ENCODE measurements around the gene MREG.
"Not testable (repeated sequence)": the region's sequence is repeated elsewhere in the genome, so short reads cannot be mapped to it uniquely, and the experiment has no call there.

Gene MREG

DNA sequence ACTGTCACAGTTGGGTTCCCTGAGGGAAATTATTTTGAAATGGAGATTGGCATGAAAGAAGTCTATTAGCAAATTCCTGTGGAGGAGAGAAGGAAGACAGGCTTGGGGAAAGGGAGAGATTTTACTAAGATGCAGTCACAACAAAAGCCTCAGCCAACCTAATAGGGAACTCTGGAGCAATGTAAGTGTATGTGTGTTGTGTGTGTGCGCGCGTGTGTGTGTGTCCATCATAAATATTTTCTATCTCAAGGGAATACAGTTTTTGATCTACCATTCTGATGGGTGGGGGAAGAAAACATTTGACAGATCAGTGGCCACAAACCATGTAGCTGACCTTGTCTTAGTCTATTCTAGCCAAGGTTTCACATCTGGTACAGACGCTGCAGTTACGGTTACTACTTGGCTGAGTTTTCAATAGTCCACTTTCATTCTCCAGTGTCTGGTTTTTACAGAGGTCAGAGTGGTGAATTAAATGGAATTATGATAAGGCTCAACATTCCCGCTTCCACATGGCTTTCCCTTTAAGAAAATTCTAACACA is 72.6 kb downstream of the MREG start:
- TF ChIP-seq, protein P1, sequence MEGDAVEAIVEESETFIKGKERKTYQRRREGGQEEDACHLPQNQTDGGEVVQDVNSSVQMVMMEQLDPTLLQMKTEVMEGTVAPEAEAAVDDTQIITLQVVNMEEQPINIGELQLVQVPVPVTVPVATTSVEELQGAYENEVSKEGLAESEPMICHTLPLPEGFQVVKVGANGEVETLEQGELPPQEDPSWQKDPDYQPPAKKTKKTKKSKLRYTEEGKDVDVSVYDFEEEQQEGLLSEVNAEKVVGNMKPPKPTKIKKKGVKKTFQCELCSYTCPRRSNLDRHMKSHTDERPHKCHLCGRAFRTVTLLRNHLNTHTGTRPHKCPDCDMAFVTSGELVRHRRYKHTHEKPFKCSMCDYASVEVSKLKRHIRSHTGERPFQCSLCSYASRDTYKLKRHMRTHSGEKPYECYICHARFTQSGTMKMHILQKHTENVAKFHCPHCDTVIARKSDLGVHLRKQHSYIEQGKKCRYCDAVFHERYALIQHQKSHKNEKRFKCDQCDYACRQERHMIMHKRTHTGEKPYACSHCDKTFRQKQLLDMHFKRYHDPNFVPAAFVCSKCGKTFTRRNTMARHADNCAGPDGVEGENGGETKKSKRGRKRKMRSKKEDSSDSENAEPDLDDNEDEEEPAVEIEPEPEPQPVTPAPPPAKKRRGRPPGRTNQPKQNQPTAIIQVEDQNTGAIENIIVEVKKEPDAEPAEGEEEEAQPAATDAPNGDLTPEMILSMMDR (conservative IDR thresholded peaks at IDR 0.05) = no peak
- no peak overlapping the region for H3K27ac ChIP-seq

DNA sequence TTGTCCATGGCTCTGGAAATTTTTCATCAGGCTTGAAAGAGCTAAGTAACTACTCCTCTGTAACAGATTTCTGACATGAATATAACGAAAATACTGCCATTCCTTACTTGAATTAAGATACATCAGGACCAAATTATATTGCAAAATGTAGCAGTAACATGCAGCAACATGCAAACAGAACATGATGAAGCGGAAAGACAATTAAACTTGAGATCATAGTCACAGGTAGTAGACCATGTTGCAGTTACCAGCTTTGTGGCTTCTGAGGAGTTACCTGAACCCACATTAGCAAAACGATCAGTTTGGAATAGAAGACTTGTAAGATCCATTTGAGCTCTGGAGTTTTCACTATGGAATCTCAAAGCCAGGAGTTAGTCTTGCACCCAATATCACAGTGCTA is 76.2 kb downstream of the MREG start:
- no peak overlapping the region for H3K27ac ChIP-seq
- TF ChIP-seq, protein P1 (conservative IDR thresholded peaks at IDR 0.05) = no peak

DNA sequence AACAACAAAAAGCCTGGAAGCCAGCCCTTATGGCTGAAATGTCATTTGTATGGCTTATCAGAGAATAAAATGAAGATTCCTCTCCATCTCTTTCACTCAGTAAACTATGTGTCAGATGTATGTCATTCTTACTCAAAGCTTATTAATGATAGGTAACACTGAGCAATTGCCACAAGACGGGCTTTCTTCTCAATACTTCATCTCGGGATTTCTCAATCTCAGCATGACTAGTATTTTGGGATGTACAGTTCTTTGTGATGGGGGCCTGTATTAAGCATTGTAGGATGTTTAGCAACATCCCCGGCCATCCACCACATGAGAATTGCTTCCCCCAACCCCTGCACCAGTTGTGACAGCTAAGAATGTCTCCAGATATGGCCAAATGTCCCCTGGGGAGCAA is 80.2 kb downstream of the MREG start:
- no peak overlapping the region for H3K27ac ChIP-seq
- TF ChIP-seq, protein P1 (conservative IDR thresholded peaks at IDR 0.05) = no peak

DNA sequence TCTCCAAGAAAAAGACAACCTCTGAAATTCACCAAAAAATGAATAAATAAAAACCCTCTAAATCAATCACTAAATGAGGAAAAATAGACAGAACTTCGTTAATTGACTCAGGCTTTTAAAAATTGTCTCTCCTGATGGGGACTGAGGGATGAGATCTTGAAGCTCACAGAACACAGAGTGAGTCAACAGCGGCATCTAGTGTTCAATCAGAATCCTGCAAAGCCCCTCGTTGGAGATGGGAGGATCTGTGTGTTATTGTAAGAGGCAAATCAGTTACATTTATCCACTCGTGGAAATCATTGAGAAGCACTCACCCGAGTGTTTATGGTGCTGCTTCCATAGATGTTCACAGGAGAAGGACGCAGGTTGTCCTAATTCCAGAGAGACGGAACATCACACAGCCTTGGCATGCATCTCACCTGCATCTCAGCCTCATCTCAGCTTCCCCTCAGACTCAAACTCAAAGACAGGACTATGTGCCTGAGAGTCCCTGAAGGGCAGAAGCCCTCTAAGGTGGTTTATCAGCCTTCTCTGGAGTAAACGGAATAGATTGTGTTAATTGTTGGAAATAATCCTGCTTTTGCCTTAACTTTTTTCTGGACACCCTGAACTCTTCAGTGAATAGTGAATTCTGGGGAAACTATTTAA is 82.0 kb downstream of the MREG start:
- H3K27ac ChIP-seq = no peak overlapping the region
- TF ChIP-seq, protein P1 (conservative IDR thresholded peaks at IDR 0.05) = peak; percentile 97

DNA sequence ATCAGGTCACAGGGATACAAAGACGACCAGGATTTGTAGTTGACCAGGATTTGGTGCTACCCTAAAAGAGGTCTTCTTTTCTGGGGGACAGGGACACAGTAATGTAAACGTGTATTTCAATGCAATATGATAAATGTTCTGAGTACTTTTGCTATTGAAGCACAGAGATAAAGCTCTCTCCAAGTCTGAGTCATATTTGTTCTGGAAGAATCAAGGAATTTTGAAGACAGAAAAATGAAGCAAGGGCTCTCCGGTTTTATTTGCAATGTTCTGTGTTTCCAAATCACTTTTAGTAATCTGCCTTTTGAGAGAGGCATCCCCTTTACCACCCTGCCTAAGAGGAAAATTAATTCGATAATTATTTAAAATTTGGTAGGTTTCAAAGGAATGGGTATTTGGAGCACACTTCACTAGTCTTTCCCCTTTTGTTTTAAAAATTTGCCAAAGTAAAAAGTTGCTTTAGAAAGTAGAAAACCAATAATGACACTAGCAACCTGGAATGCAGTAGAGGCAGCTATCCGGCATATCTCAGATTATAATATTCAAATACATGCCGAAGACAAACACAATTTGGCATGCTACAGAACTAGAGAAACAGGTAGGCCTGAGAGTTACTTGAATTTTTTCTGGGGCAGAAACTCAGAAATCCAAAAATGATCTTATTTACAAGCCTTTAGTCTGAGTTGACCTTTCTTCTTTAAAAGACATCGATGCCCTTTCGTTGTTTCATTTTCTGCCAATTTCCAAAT is 82.7 kb downstream of the MREG start:
- no peak overlapping the region for H3K27ac ChIP-seq
- TF ChIP-seq, protein P1 (conservative IDR thresholded peaks at IDR 0.05) = no peak

DNA sequence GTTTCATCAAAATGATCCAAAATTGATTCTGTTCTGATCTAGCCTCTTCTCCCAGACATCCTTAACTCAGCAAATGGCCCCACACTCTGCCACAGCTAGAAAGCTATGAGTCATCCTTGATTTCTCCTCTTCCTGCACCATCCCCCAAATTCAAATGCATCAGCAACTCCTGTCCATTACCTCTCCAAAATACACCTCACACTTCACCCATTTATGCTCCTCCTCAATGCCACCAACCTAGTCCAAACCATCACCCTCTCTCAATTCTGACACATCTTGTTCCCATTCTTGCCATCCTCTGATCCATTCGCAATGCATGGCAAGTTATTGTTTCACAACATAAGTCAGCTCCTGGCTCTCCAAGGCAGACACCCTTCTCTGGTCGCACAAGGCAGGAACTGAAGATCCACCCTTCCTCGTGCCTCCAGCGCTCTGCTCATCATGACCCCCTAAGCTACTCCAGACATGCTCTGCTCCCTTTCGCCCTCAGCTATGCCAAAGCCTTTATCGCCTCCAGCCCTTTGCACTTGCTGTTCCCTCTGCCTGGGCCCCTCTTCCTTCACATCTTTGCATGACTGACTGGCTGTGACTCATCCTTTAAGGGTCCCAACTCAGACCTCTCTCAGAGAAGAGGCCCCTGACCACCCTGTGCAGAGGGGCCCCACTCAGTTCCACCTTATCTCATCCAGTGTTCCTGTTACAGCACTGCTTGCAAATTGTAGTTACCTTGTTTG is 83.6 kb downstream of the MREG start:
- TF ChIP-seq, protein P1 (conservative IDR thresholded peaks at IDR 0.05) = no peak
- H3K27ac ChIP-seq = no peak overlapping the region

DNA sequence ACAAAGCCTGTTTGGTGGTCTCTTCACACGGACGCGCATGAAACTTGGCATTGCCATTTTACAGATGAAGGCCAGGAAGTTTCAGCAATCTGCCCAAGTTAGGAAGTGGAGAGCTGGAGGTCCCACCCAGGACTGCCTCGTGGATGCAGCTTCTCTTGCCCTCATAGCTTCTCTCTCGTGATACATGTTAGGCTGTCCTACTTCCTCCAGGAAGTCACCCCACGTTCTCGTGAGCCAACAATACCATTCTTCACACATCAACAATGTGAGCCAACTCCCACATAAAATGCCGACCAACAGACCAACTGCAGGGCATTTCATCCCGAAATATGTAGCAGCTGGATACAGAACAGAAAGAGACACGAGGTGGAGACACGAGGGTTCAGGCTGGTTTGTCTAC is 85.3 kb downstream of the MREG start:
- TF ChIP-seq, protein P1 (conservative IDR thresholded peaks at IDR 0.05) = no peak
- no peak overlapping the region for H3K27ac ChIP-seq

DNA sequence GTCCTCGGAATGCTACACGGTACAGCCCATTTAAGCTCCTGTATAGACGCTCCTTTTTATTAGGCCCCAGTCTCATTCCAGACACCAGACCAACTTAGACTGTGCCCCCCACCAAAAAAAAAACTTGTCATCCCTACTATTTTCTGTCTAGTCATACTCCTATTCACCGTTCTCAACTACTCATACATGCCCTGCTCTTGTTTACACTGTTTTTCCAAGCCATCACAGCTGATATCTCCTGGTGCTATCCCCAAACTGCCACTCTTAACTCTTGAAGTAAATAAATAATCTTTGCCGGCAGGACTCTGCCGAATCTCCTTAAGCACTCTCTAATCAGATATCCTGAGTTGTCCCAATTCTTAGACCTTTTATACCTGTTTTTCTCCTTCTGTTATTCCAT is 86.4 kb downstream of the MREG start:
- not testable (repeated sequence) for H3K27ac ChIP-seq
